ENCODE measurements around the gene TPRG1L.
A peak's percentile ranks its signal among the peaks of the same experiment; 100 is the strongest.

- TF ChIP-seq EZH2 (IDR thresholded peaks at IDR 0.05; ENCODE audit: borderline replicate concordance, low read length): no peak
- TF ChIP-seq CTCF (IDR thresholded peaks at IDR 0.05; ENCODE audit: low read length): peak; percentile 48; the same call in 1 of the 2 replicates
Observed at GRCh38 chr1:3673381-3674099, 48.7 kb downstream of the TPRG1L start.

Data from OCI-LY1 (cell line).